ENCODE data around the gene ACKR2. TPM values are rescaled to one million over a fixed set of nuclear protein-coding genes. Genes with fewer than 3 reads are reported as not detected.

ACKR2 gene
- total and polyA plus RNA-seq, 2 experiments from 2014 or later: 0.35 TPM; not detected in 1

- H3K9me2 ChIP-seq (ENCODE audit: insufficient read depth): no peaks in the 10 kb centered on the region
- Mint-ChIP-seq H3K27me3 (ENCODE audit: insufficient read depth, low read depth, poor library complexity) (peaks cover 8% of the 10 kb centered on the region), H3K27ac (no peak overlapping the region), H3K4me1 (peaks cover 15% of the 10 kb centered on the region), H3K4me3 (no peak overlapping the region), H3K36me3 (ENCODE audit: low read depth) (no peaks in the 10 kb centered on the region), H3K9me3 (no peaks in the 10 kb centered on the region; the same call in 2 of the 3 replicates)
- H3K79me2 ChIP-seq (replicated peaks; ENCODE audit: insufficient read depth): no peaks in the 10 kb centered on the region
- no peak overlapping the region for H3K4me2 ChIP-seq
- peaks cover 7% of the 10 kb centered on the region; the same call in 1 of the 2 replicates for H3K4me1 ChIP-seq (ENCODE audit: insufficient read depth)
- ATAC-seq (no peak), DNase-seq (ENCODE audit: low spot score) (no peak)
- TF ChIP-seq NANOG (IDR thresholded peaks at IDR 0.05; ENCODE audit: borderline replicate concordance): no peak
- TF ChIP-seq, protein P1, sequence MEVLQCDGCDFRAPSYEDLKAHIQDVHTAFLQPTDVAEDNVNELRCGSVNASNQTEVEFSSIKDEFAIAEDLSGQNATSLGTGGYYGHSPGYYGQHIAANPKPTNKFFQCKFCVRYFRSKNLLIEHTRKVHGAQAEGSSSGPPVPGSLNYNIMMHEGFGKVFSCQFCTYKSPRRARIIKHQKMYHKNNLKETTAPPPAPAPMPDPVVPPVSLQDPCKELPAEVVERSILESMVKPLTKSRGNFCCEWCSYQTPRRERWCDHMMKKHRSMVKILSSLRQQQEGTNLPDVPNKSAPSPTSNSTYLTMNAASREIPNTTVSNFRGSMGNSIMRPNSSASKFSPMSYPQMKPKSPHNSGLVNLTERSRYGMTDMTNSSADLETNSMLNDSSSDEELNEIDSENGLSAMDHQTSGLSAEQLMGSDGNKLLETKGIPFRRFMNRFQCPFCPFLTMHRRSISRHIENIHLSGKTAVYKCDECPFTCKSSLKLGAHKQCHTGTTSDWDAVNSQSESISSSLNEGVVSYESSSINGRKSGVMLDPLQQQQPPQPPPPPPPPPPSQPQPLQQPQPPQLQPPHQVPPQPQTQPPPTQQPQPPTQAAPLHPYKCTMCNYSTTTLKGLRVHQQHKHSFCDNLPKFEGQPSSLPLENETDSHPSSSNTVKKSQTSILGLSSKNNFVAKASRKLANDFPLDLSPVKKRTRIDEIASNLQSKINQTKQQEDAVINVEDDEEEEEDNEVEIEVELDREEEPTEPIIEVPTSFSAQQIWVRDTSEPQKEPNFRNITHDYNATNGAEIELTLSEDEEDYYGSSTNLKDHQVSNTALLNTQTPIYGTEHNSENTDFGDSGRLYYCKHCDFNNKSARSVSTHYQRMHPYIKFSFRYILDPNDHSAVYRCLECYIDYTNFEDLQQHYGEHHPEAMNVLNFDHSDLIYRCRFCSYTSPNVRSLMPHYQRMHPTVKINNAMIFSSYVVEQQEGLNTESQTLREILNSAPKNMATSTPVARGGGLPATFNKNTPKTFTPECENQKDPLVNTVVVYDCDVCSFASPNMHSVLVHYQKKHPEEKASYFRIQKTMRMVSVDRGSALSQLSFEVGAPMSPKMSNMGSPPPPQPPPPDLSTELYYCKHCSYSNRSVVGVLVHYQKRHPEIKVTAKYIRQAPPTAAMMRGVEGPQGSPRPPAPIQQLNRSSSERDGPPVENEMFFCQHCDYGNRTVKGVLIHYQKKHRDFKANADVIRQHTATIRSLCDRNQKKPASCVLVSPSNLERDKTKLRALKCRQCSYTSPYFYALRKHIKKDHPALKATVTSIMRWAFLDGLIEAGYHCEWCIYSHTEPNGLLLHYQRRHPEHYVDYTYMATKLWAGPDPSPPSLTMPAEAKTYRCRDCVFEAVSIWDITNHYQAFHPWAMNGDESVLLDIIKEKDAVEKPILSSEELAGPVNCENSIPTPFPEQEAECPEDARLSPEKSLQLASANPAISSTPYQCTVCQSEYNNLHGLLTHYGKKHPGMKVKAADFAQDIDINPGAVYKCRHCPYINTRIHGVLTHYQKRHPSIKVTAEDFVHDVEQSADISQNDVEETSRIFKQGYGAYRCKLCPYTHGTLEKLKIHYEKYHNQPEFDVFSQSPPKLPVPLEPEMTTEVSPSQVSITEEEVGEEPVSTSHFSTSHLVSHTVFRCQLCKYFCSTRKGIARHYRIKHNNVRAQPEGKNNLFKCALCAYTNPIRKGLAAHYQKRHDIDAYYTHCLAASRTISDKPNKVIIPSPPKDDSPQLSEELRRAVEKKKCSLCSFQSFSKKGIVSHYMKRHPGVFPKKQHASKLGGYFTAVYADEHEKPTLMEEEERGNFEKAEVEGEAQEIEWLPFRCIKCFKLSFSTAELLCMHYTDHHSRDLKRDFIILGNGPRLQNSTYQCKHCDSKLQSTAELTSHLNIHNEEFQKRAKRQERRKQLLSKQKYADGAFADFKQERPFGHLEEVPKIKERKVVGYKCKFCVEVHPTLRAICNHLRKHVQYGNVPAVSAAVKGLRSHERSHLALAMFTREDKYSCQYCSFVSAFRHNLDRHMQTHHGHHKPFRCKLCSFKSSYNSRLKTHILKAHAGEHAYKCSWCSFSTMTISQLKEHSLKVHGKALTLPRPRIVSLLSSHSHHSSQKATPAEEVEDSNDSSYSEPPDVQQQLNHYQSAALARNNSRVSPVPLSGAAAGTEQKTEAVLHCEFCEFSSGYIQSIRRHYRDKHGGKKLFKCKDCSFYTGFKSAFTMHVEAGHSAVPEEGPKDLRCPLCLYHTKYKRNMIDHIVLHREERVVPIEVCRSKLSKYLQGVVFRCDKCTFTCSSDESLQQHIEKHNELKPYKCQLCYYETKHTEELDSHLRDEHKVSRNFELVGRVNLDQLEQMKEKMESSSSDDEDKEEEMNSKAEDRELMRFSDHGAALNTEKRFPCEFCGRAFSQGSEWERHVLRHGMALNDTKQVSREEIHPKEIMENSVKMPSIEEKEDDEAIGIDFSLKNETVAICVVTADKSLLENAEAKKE (CRISPR knock-in tag; IDR thresholded peaks at IDR 0.05): no peak
- TF ChIP-seq, protein P2, sequence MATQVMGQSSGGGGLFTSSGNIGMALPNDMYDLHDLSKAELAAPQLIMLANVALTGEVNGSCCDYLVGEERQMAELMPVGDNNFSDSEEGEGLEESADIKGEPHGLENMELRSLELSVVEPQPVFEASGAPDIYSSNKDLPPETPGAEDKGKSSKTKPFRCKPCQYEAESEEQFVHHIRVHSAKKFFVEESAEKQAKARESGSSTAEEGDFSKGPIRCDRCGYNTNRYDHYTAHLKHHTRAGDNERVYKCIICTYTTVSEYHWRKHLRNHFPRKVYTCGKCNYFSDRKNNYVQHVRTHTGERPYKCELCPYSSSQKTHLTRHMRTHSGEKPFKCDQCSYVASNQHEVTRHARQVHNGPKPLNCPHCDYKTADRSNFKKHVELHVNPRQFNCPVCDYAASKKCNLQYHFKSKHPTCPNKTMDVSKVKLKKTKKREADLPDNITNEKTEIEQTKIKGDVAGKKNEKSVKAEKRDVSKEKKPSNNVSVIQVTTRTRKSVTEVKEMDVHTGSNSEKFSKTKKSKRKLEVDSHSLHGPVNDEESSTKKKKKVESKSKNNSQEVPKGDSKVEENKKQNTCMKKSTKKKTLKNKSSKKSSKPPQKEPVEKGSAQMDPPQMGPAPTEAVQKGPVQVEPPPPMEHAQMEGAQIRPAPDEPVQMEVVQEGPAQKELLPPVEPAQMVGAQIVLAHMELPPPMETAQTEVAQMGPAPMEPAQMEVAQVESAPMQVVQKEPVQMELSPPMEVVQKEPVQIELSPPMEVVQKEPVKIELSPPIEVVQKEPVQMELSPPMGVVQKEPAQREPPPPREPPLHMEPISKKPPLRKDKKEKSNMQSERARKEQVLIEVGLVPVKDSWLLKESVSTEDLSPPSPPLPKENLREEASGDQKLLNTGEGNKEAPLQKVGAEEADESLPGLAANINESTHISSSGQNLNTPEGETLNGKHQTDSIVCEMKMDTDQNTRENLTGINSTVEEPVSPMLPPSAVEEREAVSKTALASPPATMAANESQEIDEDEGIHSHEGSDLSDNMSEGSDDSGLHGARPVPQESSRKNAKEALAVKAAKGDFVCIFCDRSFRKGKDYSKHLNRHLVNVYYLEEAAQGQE (IDR thresholded peaks at IDR 0.05; ENCODE audit: unreplicated experiment): no peak
- TF ChIP-seq, protein P3, sequence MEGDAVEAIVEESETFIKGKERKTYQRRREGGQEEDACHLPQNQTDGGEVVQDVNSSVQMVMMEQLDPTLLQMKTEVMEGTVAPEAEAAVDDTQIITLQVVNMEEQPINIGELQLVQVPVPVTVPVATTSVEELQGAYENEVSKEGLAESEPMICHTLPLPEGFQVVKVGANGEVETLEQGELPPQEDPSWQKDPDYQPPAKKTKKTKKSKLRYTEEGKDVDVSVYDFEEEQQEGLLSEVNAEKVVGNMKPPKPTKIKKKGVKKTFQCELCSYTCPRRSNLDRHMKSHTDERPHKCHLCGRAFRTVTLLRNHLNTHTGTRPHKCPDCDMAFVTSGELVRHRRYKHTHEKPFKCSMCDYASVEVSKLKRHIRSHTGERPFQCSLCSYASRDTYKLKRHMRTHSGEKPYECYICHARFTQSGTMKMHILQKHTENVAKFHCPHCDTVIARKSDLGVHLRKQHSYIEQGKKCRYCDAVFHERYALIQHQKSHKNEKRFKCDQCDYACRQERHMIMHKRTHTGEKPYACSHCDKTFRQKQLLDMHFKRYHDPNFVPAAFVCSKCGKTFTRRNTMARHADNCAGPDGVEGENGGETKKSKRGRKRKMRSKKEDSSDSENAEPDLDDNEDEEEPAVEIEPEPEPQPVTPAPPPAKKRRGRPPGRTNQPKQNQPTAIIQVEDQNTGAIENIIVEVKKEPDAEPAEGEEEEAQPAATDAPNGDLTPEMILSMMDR (conservative IDR thresholded peaks at IDR 0.05; ENCODE audit: low read depth in 2 of 2): no peak
- TF ChIP-seq ZNF331 (CRISPR knock-in tag; IDR thresholded peaks at IDR 0.05; ENCODE audit: low read depth): no peak
- no peak for TF ChIP-seq ZNF114 (CRISPR knock-in tag; IDR thresholded peaks at IDR 0.05)
- TF ChIP-seq EZH2 (IDR thresholded peaks at IDR 0.05; ENCODE audit: low read depth, unreplicated experiment): no peak
- H3K4me3 ChIP-seq: no peak overlapping the region
- H3K27ac ChIP-seq (ENCODE audit: low read depth): no peak overlapping the region
- H3F3A ChIP-seq (replicated peaks; ENCODE audit: low read depth): no peaks in the 10 kb centered on the region
- no peak overlapping the region for H2AFZ ChIP-seq
- no peaks in the 10 kb centered on the region for H3K36me3 ChIP-seq (ENCODE audit: insufficient read depth)
- H4K20me1 ChIP-seq (replicated peaks; ENCODE audit: insufficient read depth): no peaks in the 10 kb centered on the region
- no peaks in the 10 kb centered on the region for H3K27me3 ChIP-seq (ENCODE audit: insufficient read depth)
Observed at GRCh38 chr3:42827654-42828053, 18.4 kb downstream of the ACKR2 start.

Data from GM23338 (cell line).